ENCODE results near the gene SP140. TPM values are rescaled to one million over a fixed set of nuclear protein-coding genes. Genes with fewer than 3 reads are reported as not detected.

SP140 gene
- total and polyA plus RNA-seq, 10 of the 15 experiments (the other 5 are each of a cell fraction or from before 2014, with no cell fraction given): 61.7 to 164 (median 90.7) TPM

GRCh38 chr2:230203110-230203676 lies 22.3 kb upstream of the SP140 start (continued):
- TF ChIP-seq ELK1 (IDR thresholded peaks at IDR 0.05; ENCODE audit: low read depth, low read length) (peak; percentile 82), ZNF687 (IDR thresholded peaks at IDR 0.05) (no peak), SUZ12 (IDR thresholded peaks at IDR 0.05; ENCODE audit: unreplicated experiment) (no peak), KAT2A (conservative IDR thresholded peaks at IDR 0.05; ENCODE audit: control insufficient read depth, low read depth, low read length) (no peak), CREB1 (IDR thresholded peaks at IDR 0.05; ENCODE audit: low read depth) (no peak), MTA3 (IDR thresholded peaks at IDR 0.05; ENCODE audit: borderline replicate concordance, low read length) (peak; percentile 88), ATF7 (IDR thresholded peaks at IDR 0.05; ENCODE audit: low read depth) (peak; percentile 37; the same call in 1 of the 2 replicates), ZBTB4 (CRISPR knock-in tag; IDR thresholded peaks at IDR 0.05) (no peak), MAX (IDR thresholded peaks at IDR 0.05; ENCODE audit: low read depth, low read length) (no peak; the same call in 1 of the 2 replicates), CBX5 (IDR thresholded peaks at IDR 0.05; ENCODE audit: low read depth) (peak; percentile 46; the same call in 1 of the 2 replicates), NFXL1 (IDR thresholded peaks at IDR 0.05; ENCODE audit: borderline replicate concordance) (no peak), MYC (IDR thresholded peaks at IDR 0.05; ENCODE audit: insufficient read depth, insufficient read length, insufficient replicate concordance, low read length, severe bottlenecking) (no peak), E2F4 (IDR thresholded peaks at IDR 0.05; ENCODE audit: low read depth, low read length) (peak; percentile 96), SREBF1 (IDR thresholded peaks at IDR 0.05; ENCODE audit: low read length) (no peak), POLR2AphosphoS5 (IDR thresholded peaks at IDR 0.05; ENCODE audit: low read length) (0 out of 2 replicates have a peak, but pooled peaks have one; percentile 5), USF1 (IDR thresholded peaks at IDR 0.05; ENCODE audit: borderline replicate concordance, extremely low read length, insufficient read depth, low read depth, low read length) (no peak), IKZF1 (conservative IDR thresholded peaks at IDR 0.05) (peak; percentile 97), EP300 (IDR thresholded peaks at IDR 0.05; ENCODE audit: borderline replicate concordance in 1 of 2, control insufficient read depth in 1 of 2, low read depth in 2 of 2, low read length in 2 of 2) (peak; percentile 39 to 59; a peak in 2 of 4 replicates)

Data from GM12878 (cell line).